ENCODE data around the gene MINDY2.
"Not testable (repeated sequence)": the region's sequence is repeated elsewhere in the genome, so short reads cannot be mapped to it uniquely, and the experiment has no call there.

DNA sequence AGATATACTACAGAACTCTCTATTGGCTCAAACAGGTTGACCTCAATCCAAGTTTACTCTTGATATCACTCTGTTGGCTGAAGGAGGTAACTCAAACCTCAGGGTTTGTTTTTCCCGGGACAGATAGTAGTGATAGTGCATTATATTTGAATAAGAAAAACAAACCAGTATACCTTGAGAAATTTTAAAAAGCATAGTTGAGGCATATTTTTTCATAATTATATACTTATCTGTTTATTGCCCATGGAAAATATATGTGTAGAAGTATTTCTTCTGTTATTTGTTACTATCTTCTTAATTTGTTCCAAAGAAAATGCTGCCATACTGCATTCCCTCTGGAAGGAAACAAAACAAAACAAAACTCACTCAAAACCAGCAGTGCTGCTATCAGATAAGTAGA, 85.5 kb downstream of the MINDY2 start:
- TF ChIP-seq, protein P1, sequence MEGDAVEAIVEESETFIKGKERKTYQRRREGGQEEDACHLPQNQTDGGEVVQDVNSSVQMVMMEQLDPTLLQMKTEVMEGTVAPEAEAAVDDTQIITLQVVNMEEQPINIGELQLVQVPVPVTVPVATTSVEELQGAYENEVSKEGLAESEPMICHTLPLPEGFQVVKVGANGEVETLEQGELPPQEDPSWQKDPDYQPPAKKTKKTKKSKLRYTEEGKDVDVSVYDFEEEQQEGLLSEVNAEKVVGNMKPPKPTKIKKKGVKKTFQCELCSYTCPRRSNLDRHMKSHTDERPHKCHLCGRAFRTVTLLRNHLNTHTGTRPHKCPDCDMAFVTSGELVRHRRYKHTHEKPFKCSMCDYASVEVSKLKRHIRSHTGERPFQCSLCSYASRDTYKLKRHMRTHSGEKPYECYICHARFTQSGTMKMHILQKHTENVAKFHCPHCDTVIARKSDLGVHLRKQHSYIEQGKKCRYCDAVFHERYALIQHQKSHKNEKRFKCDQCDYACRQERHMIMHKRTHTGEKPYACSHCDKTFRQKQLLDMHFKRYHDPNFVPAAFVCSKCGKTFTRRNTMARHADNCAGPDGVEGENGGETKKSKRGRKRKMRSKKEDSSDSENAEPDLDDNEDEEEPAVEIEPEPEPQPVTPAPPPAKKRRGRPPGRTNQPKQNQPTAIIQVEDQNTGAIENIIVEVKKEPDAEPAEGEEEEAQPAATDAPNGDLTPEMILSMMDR (IDR thresholded peaks at IDR 0.05; ENCODE audit: low read length), result not testable (repeated sequence)
- not testable (repeated sequence) for TF ChIP-seq EZH2 (optimal IDR thresholded peaks at IDR 0.05; ENCODE audit: low read depth, low read length); EZH2phosphoT487 (IDR thresholded peaks at IDR 0.05; ENCODE audit: low read length)
